Transverse colon (tissue), 4 donors: ENCODE data around the gene DNAL1. TPM values are rescaled to one million over a fixed set of nuclear protein-coding genes. Genes with fewer than 3 reads are reported as not detected.

Source experiments
- DNase-seq: peaks from one replicate; pipeline ENCODE4 v3.0.0-alpha.2; 2019
- H3K27ac ChIP-seq, 4 donors: fragments of 200-600 bp; sonication (generic); 2 replicates each; pipeline ENCODE4 v1.5.1; 2016 to 2018; ENCODE audit warnings: inconsistent platforms in 4 of 4
- H3K27me3 ChIP-seq: fragments of 200-600 bp; sonication (generic); 2 replicates; pipeline ENCODE4 v1.5.1; 2017; ENCODE audit warnings: inconsistent platforms
- H3K36me3 ChIP-seq, 4 donors: fragments of 200-600 bp; sonication (generic); 2 replicates each; pipeline ENCODE4 v1.5.1; 2017 to 2019; ENCODE audit warnings: inconsistent platforms in 4 of 4
- H3K4me1 ChIP-seq, 4 donors: fragments of 200-600 bp; sonication (generic); 2 replicates each; pipeline ENCODE4 v1.5.1; 2017 to 2020; ENCODE audit warnings: inconsistent platforms in 4 of 4
- H3K4me3 ChIP-seq, 4 donors: fragments of 200-600 bp; sonication (generic); 1 replicate in 1 of 4; 2 replicates in 3 of 4; pipeline versions ENCODE4 v1.5.1 to v1.6.1; 2017 to 2019; ENCODE audit warnings: inconsistent platforms in 4 of 4
- H3K9me3 ChIP-seq, 2 donors: fragments of 200-600 bp; sonication (generic); 2 replicates each; pipeline ENCODE4 v1.5.1; 2017 to 2019; ENCODE audit warnings: inconsistent platforms in 2 of 2
- EP300 ChIP-seq: sonication (generic); formaldehyde crosslinking; IDR thresholded peaks from one replicate; pipeline ENCODE4 v1.6.1; 2017; ENCODE audit warnings: antibody characterized with exemption, low read depth
- POLR2A ChIP-seq: fragments of 450-650 bp; IDR thresholded peaks from one replicate; pipeline ENCODE4 v1.6.1; 2016; ENCODE audit warnings: antibody characterized with exemption, mild to moderate bottlenecking, moderate library complexity
- POLR2AphosphoS5 ChIP-seq, 3 donors: sonication (generic); formaldehyde crosslinking; IDR thresholded peaks; one replicate each; pipeline ENCODE4 v1.6.1; 2016; ENCODE audit warnings: antibody characterized with exemption in 3 of 3
- WGBS, 2 donors: methylation state at CpG; one replicate each; pipeline ENCODE4 v1.1.5; 2018; ENCODE audit warnings: low coverage in 1 of 2; 5-methylcytosine and 5-hydroxymethylcytosine counted together
- in situ Hi-C, 4 donors: fragments of 200-750 bp; cut with MboI; loops; one replicate each; pipeline versions ENCODE4 v1.15.0 to v1.15.1; 2017; ENCODE audit warnings: low sequenced_read_pairs in 3 of 4, low pct_ligation_motif_present in 1 of 4, low pct_unique_long_range_greater_than_20kb in 1 of 4
- intact Hi-C: fragments of 100-400 bp; cut with DNase I; formaldehyde crosslinking; loops from one replicate; pipeline ENCODE4 v1.15.1; 2023; ENCODE audit warnings: low total_unique reads
- total RNA-seq, 4 donors: library from RNA; depleted of rRNA; stranded (reverse); fragments of >200 nt; gene quantifications; one replicate each; pipeline ENCODE4 v1.1.0, GENCODE V29; 2016
- TF ChIP-seq, protein P1 (sequence below), 5 experiments: fragments of 200-600 bp in 3 of 5; fragments of 450-650 bp in 2 of 5; sonication (generic) in 3 of 5; IDR thresholded peaks; 1 replicate in 2 of 5; 2 replicates in 3 of 5; pipeline ENCODE4 v1.5.1; 2016 to 2017; ENCODE audit warnings: antibody characterized with exemption in 5 of 5, inconsistent platforms in 3 of 5, mild to moderate bottlenecking in 2 of 5, moderate library complexity in 1 of 5

DNAL1 gene
- total RNA-seq, 4 donors from 2014 or later: 0.80 to 6.3 (median 2.9) TPM

- Histone ChIP-seq H3K4me3 (peak overlapping the region in 1 of 4 donors; percentile 32), H3K9me3 (no peaks in the 10 kb centered on the region), H3K36me3 (peaks cover 0 to 33% (median 16%) of the 10 kb centered on the region in 4 donors), H3K27ac (peak overlapping the region; percentile 99 to 100 (median 100)), H3K27me3 (no peaks in the 10 kb centered on the region), H3K4me1 (peaks cover 60 to 67% (median 63%) of the 10 kb centered on the region in 4 donors)
- no peak for DNase-seq
- in situ Hi-C loops: loop anchor here in 1 of 4 donors (10.0 kb wide), 1 partner anchor 85 kb away; no protein-coding TSS in a partner anchor
- intact Hi-C loops: loop anchor here (5.0 kb wide), 1 partner anchor 47 kb away; no protein-coding TSS in a partner anchor
- WGBS, 2 donors: 68% methylated on average over 12 of the region's 12 CpGs; no CpG with 5 or more reads in 1 of the 2 donors
- no peak for TF ChIP-seq EP300
- TF ChIP-seq, protein P1, sequence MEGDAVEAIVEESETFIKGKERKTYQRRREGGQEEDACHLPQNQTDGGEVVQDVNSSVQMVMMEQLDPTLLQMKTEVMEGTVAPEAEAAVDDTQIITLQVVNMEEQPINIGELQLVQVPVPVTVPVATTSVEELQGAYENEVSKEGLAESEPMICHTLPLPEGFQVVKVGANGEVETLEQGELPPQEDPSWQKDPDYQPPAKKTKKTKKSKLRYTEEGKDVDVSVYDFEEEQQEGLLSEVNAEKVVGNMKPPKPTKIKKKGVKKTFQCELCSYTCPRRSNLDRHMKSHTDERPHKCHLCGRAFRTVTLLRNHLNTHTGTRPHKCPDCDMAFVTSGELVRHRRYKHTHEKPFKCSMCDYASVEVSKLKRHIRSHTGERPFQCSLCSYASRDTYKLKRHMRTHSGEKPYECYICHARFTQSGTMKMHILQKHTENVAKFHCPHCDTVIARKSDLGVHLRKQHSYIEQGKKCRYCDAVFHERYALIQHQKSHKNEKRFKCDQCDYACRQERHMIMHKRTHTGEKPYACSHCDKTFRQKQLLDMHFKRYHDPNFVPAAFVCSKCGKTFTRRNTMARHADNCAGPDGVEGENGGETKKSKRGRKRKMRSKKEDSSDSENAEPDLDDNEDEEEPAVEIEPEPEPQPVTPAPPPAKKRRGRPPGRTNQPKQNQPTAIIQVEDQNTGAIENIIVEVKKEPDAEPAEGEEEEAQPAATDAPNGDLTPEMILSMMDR (IDR thresholded peaks at IDR 0.05): no peak
- no peak for TF ChIP-seq POLR2A
- no peak for TF ChIP-seq POLR2AphosphoS5 (IDR thresholded peaks at IDR 0.05)
Observed at GRCh38 chr14:73739899-73740617, 95.3 kb downstream of the DNAL1 start.

GRCh38 chr14:73740618-73741326, 96.0 kb downstream of the DNAL1 start:
- peak; percentile 92 for DNase-seq
- Histone ChIP-seq H3K9me3 (no peaks in the 10 kb centered on the region), H3K4me1 (peaks cover 67 to 74% (median 70%) of the 10 kb centered on the region in 4 donors), H3K4me3 (peak overlapping the region in 3 of 4 donors; percentile 1 to 32 (median 7)), H3K27ac (peak overlapping the region; percentile 99 to 100 (median 100)), H3K27me3 (no peaks in the 10 kb centered on the region), H3K36me3 (peaks cover 0 to 27% (median 13%) of the 10 kb centered on the region in 4 donors)
- TF ChIP-seq EP300: peak; percentile 49
- no peak for TF ChIP-seq POLR2A
- TF ChIP-seq, protein P1 (IDR thresholded peaks at IDR 0.05): no peak
- peak in 2 of 3 donors; percentile 73 to 83 for TF ChIP-seq POLR2AphosphoS5 (IDR thresholded peaks at IDR 0.05)
- intact Hi-C loops: loop anchor here (5.0 kb wide), 1 partner anchor 47 kb away; no protein-coding TSS in a partner anchor
- WGBS, 2 donors: 15 to 20% methylated on average over 2 to 9 of the region's 9 CpGs
- in situ Hi-C loops: no loop called here

DNA sequence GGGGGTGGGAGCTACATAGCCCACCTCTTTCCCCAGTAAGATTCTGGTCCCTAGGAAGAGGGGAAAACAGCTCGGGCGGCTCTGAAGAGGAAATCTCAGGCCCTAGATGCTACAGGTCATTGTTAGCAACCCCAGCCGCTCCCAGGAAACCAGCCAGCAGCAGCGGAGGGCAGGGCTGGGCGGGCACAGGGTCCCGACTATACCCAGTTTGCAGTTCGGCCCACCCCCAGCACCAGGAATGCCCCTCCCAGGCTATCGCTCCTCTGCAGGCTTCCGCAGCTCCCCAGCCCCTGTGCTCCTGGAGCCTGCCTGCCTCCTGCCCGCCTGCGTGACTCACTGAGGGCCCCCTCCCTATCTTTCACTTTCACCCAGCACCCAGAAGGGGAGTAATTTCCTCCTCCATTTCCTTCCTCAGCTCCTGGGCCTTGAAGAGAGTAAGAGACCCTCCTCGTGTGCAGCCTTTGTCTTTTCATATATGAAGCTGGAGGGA, 96.6 kb downstream of the DNAL1 start:
- peaks cover 73 to 81% (median 77%) of the 10 kb centered on the region in 4 donors for H3K4me1 ChIP-seq
- DNase-seq: peak; percentile 86
- 0 to 3% methylated on average over 5 to 8 of the region's 12 CpGs for WGBS, 2 donors
- no peaks in the 10 kb centered on the region for H3K27me3 ChIP-seq
- H3K4me3 ChIP-seq: peak overlapping the region in 3 of 4 donors; percentile 1 to 32 (median 7)
- peak overlapping the region; percentile 99 to 100 (median 100) for H3K27ac ChIP-seq
- no peaks in the 10 kb centered on the region for H3K9me3 ChIP-seq
- in situ Hi-C loops: no loop called here
- TF ChIP-seq EP300 (no peak), POLR2A (peak; percentile 35), POLR2AphosphoS5 (IDR thresholded peaks at IDR 0.05) (peak; percentile 47 to 70 (median 53))
- TF ChIP-seq, protein P1 (IDR thresholded peaks at IDR 0.05): peak in 3 of 5 experiments; percentile 13 to 19 (median 18)
- H3K36me3 ChIP-seq: peaks cover 0 to 22% (median 11%) of the 10 kb centered on the region in 4 donors
- intact Hi-C loops: loop anchor here (5.0 kb wide), 1 partner anchor 46 kb away; no protein-coding TSS in a partner anchor
